Measurements from ENCODE around the gene DOCK1.

Gene DOCK1

DNA sequence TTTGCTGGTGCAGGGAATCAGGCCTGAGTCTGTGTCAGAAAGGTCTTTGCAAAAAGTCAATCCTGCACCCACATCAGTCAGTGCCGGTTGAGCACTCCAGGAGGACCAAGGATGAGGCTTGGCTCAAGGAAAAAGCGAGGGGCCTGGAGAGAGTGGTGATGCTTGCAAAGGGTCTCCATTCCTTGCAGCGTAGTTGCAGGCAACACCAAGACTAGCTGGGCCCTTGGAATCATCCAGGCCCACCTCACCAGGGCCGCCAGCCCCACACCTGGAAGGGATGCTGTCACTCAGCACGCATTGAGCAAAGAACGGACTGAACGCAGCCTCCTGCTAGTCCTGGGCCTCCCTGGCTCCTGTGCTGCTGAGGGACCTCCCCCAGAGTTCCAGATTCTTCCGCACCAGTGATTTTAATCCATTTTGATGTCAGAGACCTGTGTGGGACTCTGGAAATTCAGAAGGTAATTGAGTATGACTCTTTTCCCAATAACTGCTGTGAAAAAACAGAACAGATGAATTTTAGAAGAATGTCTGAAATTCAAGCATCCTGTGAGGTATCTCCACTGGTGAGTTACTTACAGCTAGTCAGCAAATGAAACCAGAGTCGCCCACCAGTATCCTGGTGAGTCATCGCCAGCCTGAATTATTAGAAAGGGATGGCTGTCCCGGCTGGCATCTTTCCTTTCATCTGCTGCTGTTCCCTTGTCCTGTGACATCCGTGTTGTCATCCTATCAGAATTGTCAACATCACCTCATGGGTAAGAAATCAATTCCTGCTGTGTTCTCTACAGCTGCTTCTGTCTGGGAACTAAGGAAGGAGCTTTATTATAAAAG is 493.1 kb downstream of the DOCK1 start:
- no peak overlapping the region for H3K56ac ChIP-seq (ENCODE audit: low read length)
- WGBS (ENCODE audit: extremely low coverage, insufficient coverage, low lambda C conversion rate) = no CpG with 5 or more reads among the region's 12 CpGs
- no peak overlapping the region for H3K18ac ChIP-seq (ENCODE audit: low read length)
- H3K27me3 ChIP-seq (ENCODE audit: insufficient read depth, low read length, poor library complexity) = no peaks in the 10 kb centered on the region
- no peak overlapping the region for H4K8ac ChIP-seq (ENCODE audit: low read depth, low read length)
- H4K5ac ChIP-seq (ENCODE audit: low read length) = no peak overlapping the region
- no peaks in the 10 kb centered on the region for H3K79me1 ChIP-seq (ENCODE audit: low read length)
- H3K36me3 ChIP-seq (ENCODE audit: control insufficient read depth, insufficient read depth, low read length) = no peaks in the 10 kb centered on the region
- H3K4me3 ChIP-seq (ENCODE audit: low read length) = no peak overlapping the region
- no peak overlapping the region for H3K9ac ChIP-seq (ENCODE audit: low read length)
- H2AK5ac ChIP-seq (ENCODE audit: low read length) = no peak overlapping the region
- no peak overlapping the region for H3K4ac ChIP-seq (ENCODE audit: low read depth, low read length)
- peaks cover 8% of the 10 kb centered on the region for H3K4me1 ChIP-seq (ENCODE audit: control insufficient read depth, low read depth, low read length)
- H3K23ac ChIP-seq (ENCODE audit: low read length) = no peak overlapping the region
- DNase-seq = peak; percentile 74
- H3K79me2 ChIP-seq (ENCODE audit: control insufficient read depth, insufficient read depth, low read length) = no peaks in the 10 kb centered on the region
- H3K27ac ChIP-seq (ENCODE audit: low read depth, low read length) = no peak overlapping the region
- no peak overlapping the region for H3K4me2 ChIP-seq (ENCODE audit: low read length)
- H2BK15ac ChIP-seq (replicated peaks; ENCODE audit: low read depth) = no peak overlapping the region
- no peak overlapping the region for H2BK5ac ChIP-seq (ENCODE audit: low read length)
- no peak overlapping the region for H2BK120ac ChIP-seq (ENCODE audit: low read depth, low read length)

- Histone ChIP-seq H3K4me3 (ENCODE audit: low read length) (no peak overlapping the region), H3K27me3 (ENCODE audit: insufficient read depth, low read length, poor library complexity) (no peaks in the 10 kb centered on the region), H3K56ac (ENCODE audit: low read length) (no peak overlapping the region), H2BK15ac (replicated peaks; ENCODE audit: low read depth) (no peak overlapping the region), H4K5ac (ENCODE audit: low read length) (no peak overlapping the region), H3K4me2 (ENCODE audit: low read length) (no peak overlapping the region), H3K23ac (ENCODE audit: low read length) (no peak overlapping the region), H3K4ac (ENCODE audit: low read depth, low read length) (no peak overlapping the region), H3K36me3 (ENCODE audit: control insufficient read depth, insufficient read depth, low read length) (no peaks in the 10 kb centered on the region), H2BK120ac (ENCODE audit: low read depth, low read length) (no peak overlapping the region), H2AK5ac (ENCODE audit: low read length) (no peak overlapping the region), H3K79me2 (ENCODE audit: control insufficient read depth, insufficient read depth, low read length) (no peaks in the 10 kb centered on the region), H3K18ac (ENCODE audit: low read length) (no peak overlapping the region), H3K79me1 (ENCODE audit: low read length) (no peaks in the 10 kb centered on the region), H4K8ac (ENCODE audit: low read depth, low read length) (no peak overlapping the region), H3K27ac (ENCODE audit: low read depth, low read length) (no peak overlapping the region), H3K9ac (ENCODE audit: low read length) (no peak overlapping the region), H2BK5ac (ENCODE audit: low read length) (no peak overlapping the region), H3K4me1 (ENCODE audit: control insufficient read depth, low read depth, low read length) (peaks cover 8% of the 10 kb centered on the region)
- peak; percentile 75 for DNase-seq
- no CpG with 5 or more reads among the region's 10 CpGs for WGBS (ENCODE audit: extremely low coverage, insufficient coverage, low lambda C conversion rate)
Measured at GRCh38 chr10:127398971-127399365, 493.7 kb downstream of the DOCK1 start.

GRCh38 chr10:127399668-127400067 is 494.4 kb downstream of the DOCK1 start:
- Histone ChIP-seq H3K36me3 (ENCODE audit: control insufficient read depth, insufficient read depth, low read length) (no peaks in the 10 kb centered on the region), H3K79me1 (ENCODE audit: low read length) (no peaks in the 10 kb centered on the region), H3K27me3 (ENCODE audit: insufficient read depth, low read length, poor library complexity) (no peaks in the 10 kb centered on the region), H2BK5ac (ENCODE audit: low read length) (no peak overlapping the region), H4K5ac (ENCODE audit: low read length) (no peak overlapping the region), H3K27ac (ENCODE audit: low read depth, low read length) (no peak overlapping the region), H3K9ac (ENCODE audit: low read length) (no peak overlapping the region), H3K18ac (ENCODE audit: low read length) (no peak overlapping the region), H3K23ac (ENCODE audit: low read length) (no peak overlapping the region), H4K8ac (ENCODE audit: low read depth, low read length) (no peak overlapping the region), H3K4me2 (ENCODE audit: low read length) (no peak overlapping the region), H2BK120ac (ENCODE audit: low read depth, low read length) (no peak overlapping the region), H2AK5ac (ENCODE audit: low read length) (no peak overlapping the region), H3K56ac (ENCODE audit: low read length) (no peak overlapping the region), H3K4ac (ENCODE audit: low read depth, low read length) (no peak overlapping the region), H3K4me3 (ENCODE audit: low read length) (no peak overlapping the region), H3K4me1 (ENCODE audit: control insufficient read depth, low read depth, low read length) (peaks cover 8% of the 10 kb centered on the region), H3K79me2 (ENCODE audit: control insufficient read depth, insufficient read depth, low read length) (no peaks in the 10 kb centered on the region), H2BK15ac (replicated peaks; ENCODE audit: low read depth) (no peak overlapping the region)
- DNase-seq = peak; percentile 41
- no CpG with 5 or more reads among the region's 5 CpGs for WGBS (ENCODE audit: extremely low coverage, insufficient coverage, low lambda C conversion rate)

DNA sequence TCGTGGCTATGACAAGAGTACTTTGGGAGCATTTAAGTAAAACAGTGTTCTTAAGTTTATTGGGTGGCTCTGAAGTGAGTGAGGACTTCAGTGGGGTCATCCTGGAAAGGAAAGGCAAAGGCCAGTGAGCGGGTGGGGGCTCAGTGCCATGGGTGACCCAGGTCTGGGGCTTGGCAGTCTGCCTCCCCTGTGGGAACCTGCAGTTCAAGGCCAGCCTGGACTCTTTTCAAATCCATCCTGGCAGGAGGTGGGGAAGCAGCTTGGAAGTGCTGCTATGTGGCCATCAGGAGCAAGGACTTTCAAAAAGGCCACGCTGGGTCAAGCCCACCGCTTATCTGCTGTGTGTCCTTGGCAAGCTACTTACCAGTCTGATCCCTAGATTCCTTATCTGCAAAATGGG is 495.0 kb downstream of the DOCK1 start:
- no peak overlapping the region for H4K5ac ChIP-seq (ENCODE audit: low read length)
- DNase-seq = no peak
- H3K56ac ChIP-seq (ENCODE audit: low read length) = no peak overlapping the region
- H3K36me3 ChIP-seq (ENCODE audit: control insufficient read depth, insufficient read depth, low read length) = no peaks in the 10 kb centered on the region
- H2AK5ac ChIP-seq (ENCODE audit: low read length) = no peak overlapping the region
- H3K9ac ChIP-seq (ENCODE audit: low read length) = no peak overlapping the region
- H3K27me3 ChIP-seq (ENCODE audit: insufficient read depth, low read length, poor library complexity) = no peaks in the 10 kb centered on the region
- H3K27ac ChIP-seq (ENCODE audit: low read depth, low read length) = no peak overlapping the region
- no peak overlapping the region for H3K18ac ChIP-seq (ENCODE audit: low read length)
- no peak overlapping the region for H3K4ac ChIP-seq (ENCODE audit: low read depth, low read length)
- peaks cover 8% of the 10 kb centered on the region for H3K4me1 ChIP-seq (ENCODE audit: control insufficient read depth, low read depth, low read length)
- H2BK5ac ChIP-seq (ENCODE audit: low read length) = no peak overlapping the region
- no peak overlapping the region for H3K4me3 ChIP-seq (ENCODE audit: low read length)
- H2BK120ac ChIP-seq (ENCODE audit: low read depth, low read length) = no peak overlapping the region
- no peak overlapping the region for H4K8ac ChIP-seq (ENCODE audit: low read depth, low read length)
- H2BK15ac ChIP-seq (replicated peaks; ENCODE audit: low read depth) = no peak overlapping the region
- WGBS (ENCODE audit: extremely low coverage, insufficient coverage, low lambda C conversion rate) = no CpG with 5 or more reads among the region's 4 CpGs
- no peaks in the 10 kb centered on the region for H3K79me2 ChIP-seq (ENCODE audit: control insufficient read depth, insufficient read depth, low read length)
- H3K79me1 ChIP-seq (ENCODE audit: low read length) = no peaks in the 10 kb centered on the region
- no peak overlapping the region for H3K23ac ChIP-seq (ENCODE audit: low read length)
- no peak overlapping the region for H3K4me2 ChIP-seq (ENCODE audit: low read length)

- no CpG with 5 or more reads among the region's 16 CpGs for WGBS (ENCODE audit: extremely low coverage, insufficient coverage, low lambda C conversion rate)
Measured at GRCh38 chr10:127402596-127403409, 497.6 kb downstream of the DOCK1 start.

More at GRCh38 chr10:127402596-127403409, 497.6 kb downstream of the DOCK1 start:
- Histone ChIP-seq H3K9ac (ENCODE audit: low read length) (no peak overlapping the region), H3K36me3 (ENCODE audit: control insufficient read depth, insufficient read depth, low read length) (no peaks in the 10 kb centered on the region), H3K23ac (ENCODE audit: low read length) (no peak overlapping the region), H2AK5ac (ENCODE audit: low read length) (no peak overlapping the region), H2BK15ac (replicated peaks; ENCODE audit: low read depth) (no peak overlapping the region), H4K8ac (ENCODE audit: low read depth, low read length) (no peak overlapping the region), H3K4me3 (ENCODE audit: low read length) (no peak overlapping the region), H3K27ac (ENCODE audit: low read depth, low read length) (no peak overlapping the region), H3K4ac (ENCODE audit: low read depth, low read length) (no peak overlapping the region), H3K4me1 (ENCODE audit: control insufficient read depth, low read depth, low read length) (peaks cover 8% of the 10 kb centered on the region), H4K5ac (ENCODE audit: low read length) (no peak overlapping the region), H2BK120ac (ENCODE audit: low read depth, low read length) (no peak overlapping the region), H3K79me2 (ENCODE audit: control insufficient read depth, insufficient read depth, low read length) (no peaks in the 10 kb centered on the region), H3K18ac (ENCODE audit: low read length) (no peak overlapping the region), H3K79me1 (ENCODE audit: low read length) (no peaks in the 10 kb centered on the region), H3K56ac (ENCODE audit: low read length) (no peak overlapping the region), H3K27me3 (ENCODE audit: insufficient read depth, low read length, poor library complexity) (no peaks in the 10 kb centered on the region), H3K4me2 (ENCODE audit: low read length) (no peak overlapping the region), H2BK5ac (ENCODE audit: low read length) (no peak overlapping the region)
- DNase-seq = no peak

Measured in mesendoderm (in vitro differentiated cells).